ENCODE measurements around the gene KRT36.

Gene KRT36

DNA sequence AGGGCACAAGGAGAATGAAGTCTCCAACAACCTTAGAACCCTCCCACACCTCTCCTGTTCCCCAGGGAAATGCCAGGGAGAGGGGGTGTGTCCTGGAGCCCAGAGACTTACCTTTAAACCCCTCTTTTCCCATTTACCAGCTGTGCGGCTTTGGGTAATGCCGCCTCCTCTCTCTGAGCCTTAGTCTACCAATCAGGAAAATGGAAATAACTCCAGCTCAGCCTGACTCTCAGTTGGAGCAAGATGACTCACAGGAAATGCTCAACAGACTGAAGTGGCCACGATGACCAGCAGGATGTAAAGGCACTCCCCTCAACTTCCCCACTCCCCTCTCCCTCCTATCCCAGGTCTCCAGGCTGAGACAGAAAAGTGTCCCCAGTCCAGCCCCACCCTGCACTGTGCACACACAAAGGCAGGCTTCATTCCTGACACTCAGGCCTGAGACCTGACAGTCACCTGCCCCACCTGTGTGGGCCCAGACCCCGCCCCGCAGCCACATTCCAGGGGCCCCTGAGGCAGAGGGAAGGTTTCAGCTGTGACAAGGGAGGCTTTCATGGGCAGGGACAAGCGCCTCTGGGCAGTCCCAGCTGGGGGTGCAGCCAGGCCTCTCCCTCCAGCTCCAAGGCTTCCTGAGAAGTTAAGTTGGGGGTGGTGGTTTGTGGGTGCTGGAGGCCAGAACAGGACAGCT, 32.0 kb upstream of the KRT36 start:
- peak; percentile 92 for DNase-seq

DNA sequence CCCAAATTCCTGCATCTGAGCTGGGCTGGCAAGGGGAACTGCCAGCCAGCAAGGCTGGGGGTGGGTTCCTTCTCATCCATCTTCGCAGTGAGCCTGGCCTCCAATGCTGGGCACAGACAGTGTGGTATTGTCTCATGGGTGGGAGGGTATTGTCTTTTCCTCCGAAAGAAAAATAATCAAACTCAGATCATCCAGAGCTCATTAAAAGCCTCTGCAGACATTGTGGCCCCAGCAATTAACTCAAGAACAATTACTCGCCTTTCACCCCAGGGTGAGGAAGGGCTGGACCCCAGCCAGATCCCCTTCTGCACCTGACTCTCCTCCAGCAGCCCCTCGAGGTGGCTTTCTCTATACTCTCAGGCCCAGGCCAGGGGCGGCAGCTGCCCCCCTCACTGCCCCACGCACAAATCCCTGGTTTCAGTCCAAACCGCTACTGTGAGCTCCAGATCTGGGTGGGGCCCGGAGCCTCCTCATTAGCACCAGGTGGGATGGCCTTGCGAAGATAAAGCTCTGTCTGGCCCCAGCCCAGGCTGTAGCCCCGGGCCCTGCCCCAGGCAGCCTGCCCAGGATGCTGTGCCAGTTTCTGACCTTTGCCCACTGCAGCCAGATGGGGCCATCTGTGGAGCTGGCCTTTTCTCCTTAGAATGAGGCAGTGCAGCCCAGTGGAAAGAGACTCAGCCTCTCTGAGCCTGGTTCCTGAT, 31.3 kb upstream of the KRT36 start:
- DNase-seq = peak; percentile 53

DNA sequence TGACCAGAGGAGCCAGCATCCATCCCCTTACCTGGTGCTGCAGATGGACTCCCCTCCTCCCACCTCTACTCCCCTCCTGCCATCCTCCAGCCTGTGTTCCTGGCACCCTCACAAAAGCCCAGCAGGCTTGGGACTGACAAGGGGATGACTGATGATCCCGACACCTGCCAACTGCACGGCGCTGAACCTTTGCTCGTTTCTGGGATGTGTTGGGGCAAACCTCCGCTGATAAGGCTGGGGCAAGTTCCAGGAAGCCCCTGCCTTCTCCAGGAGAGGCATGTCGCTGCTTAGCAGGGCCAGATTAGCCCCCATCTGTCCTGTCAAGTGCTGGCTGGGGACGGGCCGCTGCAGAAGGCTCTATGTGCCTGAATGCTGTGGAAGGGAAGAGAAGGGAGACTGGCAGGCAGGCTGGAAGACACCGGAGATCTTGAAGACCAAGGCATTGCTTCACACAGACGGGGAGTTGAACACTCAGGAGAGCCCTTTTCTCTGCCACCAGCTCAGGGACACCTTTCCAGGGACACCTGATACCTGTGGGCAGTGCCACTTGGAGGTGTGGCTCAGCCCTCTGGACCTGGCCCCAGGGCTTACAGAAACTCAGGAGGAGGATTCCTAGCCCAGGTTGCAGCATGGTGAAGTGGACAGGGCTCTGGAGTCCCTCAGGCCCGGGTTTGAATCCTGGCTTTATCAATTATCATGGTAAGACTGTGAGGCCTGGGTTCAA, 30.0 kb upstream of the KRT36 start:
- peak; percentile 50 for DNase-seq

DNA sequence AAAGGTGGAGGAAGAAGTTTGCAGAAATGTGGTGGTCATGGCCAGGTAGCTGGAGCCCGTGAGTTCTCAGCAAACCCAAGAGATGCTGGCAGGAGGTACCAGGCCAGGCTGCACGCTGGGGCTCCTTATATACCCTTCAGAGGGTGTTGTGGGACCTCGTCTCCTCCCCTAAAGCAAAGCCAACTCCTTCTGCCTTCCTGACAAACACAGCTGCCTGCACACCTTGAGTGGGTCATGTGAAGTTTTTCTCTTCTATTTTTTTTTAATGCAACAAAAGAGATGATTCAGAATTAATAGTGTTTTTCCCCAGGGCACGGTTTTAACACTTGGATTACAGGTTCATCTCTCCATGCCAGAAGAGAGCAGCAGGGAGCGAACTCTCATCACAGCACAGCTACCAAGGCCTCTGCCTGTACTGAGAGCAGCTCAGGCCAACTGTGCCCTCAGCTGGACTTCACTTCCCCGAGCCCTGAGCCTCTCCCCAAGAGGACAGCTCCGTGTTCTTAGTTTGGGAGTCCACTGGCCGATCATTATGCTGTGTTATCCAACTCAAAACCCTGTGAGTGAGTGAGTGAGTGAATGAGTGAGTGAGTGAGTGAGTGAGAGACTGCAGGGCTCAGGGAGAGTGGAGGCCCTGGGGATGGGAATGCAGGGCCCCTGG, 29.2 kb upstream of the KRT36 start, which contains the start of gene KRT15:
Gene KRT15 (minus strand): TSS at position 102 of the 661 bp plus-strand sequence. CDS start 63 bp downstream, at position 39.
- DNase-seq = peak; percentile 65

GRCh38 chr17:41518031-41518430, 28.3 kb upstream of the KRT36 start:
- DNase-seq = peak; percentile 33

GRCh38 chr17:41516830-41517283, 27.1 kb upstream of the KRT36 start:
- no peak for DNase-seq

DNA sequence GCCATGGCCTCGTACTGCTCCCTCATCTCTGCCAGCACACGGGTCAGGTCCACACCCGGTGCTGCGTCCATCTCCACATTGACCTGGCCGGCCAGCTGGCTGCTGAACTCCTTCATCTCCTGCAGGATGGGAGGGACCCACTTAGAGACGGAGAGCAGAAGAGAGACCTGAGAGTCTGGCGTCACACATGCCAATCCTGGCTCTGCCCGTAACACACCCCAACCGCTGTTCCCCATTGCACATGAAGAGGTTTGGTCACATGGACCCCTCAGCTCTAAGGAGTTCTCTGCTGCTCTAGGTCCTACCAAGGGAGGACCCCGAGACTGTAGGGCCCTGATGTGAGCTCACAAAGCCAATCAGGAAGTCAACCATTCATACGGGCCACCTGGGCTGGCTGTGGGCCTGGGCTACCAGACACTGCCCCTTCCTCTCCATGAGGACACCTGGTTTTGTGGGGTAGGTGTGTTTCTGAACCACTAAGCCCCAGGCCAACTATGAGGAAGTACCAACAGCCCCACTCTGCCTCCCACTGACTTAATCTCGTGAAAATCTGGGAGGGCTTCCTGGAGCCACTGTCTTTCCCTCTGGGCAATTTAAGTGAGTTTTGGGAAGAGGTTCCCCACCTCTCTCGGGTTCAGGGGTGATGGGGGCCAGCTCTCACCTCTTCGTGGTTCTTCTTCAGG, 26.6 kb upstream of the KRT36 start:
- no peak for DNase-seq

GRCh38 chr17:41513168-41513547, 23.4 kb upstream of the KRT36 start:
- DNase-seq = no peak

- DNase-seq = no peak
Observed at GRCh38 chr17:41512546-41513167, 22.9 kb upstream of the KRT36 start.

DNA sequence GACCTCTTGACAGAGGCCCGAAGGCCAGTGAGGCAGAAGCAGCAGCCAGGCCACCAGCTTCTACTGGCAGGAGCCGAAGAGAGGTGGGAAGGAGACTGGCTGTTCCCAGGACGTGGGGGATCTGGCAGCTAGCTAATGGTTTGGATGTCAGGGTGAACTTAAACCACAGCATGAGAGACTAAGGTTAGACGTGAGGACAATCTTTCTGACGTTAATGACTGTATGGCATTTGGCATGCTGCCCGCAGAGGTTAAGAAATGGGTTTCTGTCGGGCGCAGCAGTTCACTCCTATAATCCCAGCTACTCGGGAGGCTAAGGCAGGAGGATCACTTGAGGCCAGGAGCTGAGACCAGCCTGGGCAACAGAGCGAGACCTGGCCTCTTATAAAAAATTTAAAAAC, 22.0 kb upstream of the KRT36 start:
- DNase-seq = no peak

GRCh38 chr17:41511116-41511515, 21.4 kb upstream of the KRT36 start:
- DNase-seq = peak; percentile 59

DNA sequence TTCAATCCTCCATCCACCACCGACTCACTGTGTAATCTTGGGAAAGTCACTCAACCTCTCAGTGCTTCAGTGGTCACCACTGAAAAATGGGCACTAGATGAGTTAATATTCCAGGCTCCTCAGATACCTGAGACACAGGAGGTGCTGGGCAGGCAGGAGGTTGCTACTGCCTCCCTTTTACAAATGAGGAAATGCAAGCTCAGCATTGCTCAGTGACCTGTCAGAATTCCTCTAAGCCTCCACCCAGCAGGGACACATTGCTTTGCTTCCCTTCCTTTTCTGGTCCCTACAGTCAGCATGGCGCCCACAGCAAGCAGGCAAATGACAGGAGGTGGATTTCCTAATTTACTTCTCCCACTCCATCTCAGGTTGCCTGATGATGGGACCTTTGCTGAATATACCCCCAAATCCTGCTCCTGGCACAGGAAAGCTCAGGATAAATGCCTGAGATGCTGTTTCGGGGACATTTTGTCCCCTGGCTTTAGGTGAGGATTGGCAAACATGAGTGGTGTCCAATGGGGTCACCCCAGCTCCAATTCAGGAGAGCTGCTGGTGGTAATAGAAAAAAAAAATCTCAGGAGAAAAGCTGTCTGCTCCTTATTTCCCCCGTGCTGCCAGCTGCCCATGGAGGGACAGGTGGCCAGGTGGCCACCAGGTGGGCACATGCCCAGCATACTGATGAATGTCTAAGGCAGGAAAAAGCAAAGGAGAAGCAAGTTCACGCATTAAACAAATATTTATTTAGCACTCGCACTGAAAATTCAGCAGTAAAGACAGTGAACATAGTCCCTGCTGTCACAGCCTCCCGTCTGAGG, 20.7 kb upstream of the KRT36 start:
- DNase-seq = peak; percentile 60

DNA sequence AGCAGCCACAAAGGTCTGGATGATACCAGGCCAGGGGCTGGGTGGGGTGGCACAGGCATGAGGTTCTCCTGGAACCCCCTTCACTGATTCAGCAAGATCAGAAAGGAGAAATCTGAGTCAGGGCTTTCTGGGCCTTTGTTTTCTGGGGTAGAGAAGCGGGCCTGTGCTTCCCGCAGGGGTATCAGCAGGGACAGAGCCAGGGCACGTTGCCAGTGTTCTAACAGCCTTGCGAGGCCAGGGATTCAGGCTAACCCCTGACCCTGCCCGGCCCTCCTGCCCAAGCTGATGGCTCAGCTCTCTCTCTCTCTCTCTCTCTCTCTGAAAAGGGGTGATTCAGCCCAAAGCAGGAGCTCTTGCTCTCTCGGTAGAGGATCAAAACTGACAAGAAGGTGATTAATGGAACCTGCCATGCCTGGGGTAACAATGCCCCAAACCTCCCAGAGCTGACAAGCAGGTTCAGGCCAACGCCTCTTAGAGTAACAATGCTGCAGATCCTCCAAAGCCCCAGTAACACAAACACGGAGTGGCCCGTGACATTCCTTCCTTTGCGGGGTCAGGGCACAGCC, 17.7 kb upstream of the KRT36 start:
- DNase-seq = no peak

DNA sequence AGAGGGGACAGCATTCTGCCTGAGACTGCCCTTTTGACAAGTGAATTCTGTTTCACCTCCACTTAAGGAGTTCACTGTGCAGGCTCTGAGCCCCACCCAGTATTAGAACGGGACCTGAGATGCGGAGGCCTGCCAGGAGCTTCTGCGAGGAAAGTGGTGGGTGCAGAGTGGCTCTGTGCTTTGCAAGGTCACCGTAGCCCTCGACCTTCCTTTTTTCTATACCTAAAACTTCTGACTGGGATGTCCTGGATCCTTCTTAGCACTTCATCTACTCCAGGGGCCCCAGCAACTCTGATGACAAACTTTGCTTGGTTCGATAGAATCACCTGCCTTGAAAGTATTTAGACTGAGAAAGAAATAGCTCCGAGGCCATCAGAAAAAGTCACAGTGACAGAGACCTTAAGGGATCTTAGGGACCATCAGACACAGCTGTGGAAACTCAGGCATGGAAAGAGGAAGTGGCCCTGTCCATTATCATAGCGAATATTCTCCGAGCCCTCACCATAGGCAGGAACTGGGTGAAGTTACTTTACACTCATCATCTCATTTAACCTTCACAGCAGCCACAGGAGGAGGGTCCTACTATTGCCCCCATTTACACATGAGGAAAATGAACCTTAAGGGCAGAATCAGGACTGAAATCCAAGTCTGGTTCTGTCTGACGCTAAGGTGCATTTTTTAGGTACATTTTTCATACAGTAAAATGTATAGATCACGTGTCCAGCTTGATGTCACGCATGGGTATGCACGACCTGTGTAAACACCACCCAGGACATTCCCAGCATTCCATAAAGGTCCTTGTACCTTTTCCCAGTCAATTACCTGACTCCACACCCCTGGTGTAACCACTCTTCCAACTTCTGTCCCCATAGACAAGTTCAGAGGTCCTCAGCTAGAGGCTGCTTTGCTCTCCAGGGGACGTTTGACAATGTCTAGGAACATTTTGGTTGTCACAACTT, 16.4 kb upstream of the KRT36 start:
- no peak for DNase-seq

GRCh38 chr17:41505007-41505808, 15.5 kb upstream of the KRT36 start, which contains the start of gene KRT13:
KRT13 (minus strand) TSS chr17:41505612; CDS start chr17:41505550, 62 bp downstream.
- DNase-seq = no peak

DNA sequence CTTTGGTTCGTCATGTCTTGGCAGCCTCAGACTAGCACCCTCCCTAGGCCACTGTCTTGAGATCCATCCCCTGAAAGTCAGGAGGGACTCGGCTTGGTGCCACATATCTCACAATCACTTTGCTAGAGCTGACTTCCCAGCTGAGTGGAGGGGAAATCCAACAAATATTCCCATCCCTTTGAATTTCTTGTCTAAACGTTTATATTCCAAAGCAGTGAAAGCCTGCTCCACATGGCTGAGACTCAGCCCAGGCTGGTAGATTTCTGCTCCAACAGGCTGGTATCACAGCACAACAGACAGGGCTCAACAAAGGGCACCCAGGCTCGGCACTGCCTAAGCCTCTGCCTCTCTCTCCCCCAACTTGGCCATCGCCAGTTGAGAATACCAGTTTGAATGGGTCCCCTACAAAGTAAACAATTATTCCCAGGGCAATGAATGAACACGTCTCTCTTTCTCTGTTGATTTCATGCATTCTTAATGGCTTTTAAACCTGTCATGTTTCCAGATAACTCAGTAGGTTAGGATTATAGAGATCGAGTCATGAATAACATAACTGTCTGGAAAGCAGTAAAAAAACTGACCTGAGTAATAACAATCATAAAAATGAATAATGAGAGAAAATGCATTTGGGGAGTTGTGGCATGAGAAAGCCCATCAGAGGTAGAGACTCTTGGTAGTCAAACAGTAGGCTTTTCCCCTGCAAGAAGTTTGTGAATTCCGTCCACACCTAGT, 14.7 kb upstream of the KRT36 start:
- no peak for DNase-seq

GRCh38 chr17:41503202-41503601, 13.5 kb upstream of the KRT36 start:
- no peak for DNase-seq

Data from DMS53 (cell line).